Endothelial cell (in vitro differentiated cells): Measurements from ENCODE around the gene NOS3. TPM values are rescaled to one million over a fixed set of nuclear protein-coding genes. Genes with fewer than 3 reads are reported as not detected.
"Not testable (repeated sequence)": the region's sequence is repeated elsewhere in the genome, so short reads cannot be mapped to it uniquely, and the experiment has no call there.

Source experiments
- DNase-seq: peaks from one replicate; pipeline ENCODE4 v3.0.0; 2021; ENCODE audit warnings: low spot score
- H3K27ac Mint-ChIP-seq: one replicate; pipeline ENCODE4 v1.8.0; 2021; ENCODE audit warnings: mixed read lengths, inconsistent platforms; ENCODE audit not compliant: unreplicated experiment
- H3K27me3 Mint-ChIP-seq: one replicate; pipeline ENCODE4 v1.8.0; 2021; ENCODE audit warnings: mild to moderate bottlenecking, moderate library complexity, mixed read lengths, inconsistent platforms; ENCODE audit not compliant: unreplicated experiment
- H3K36me3 Mint-ChIP-seq: one replicate; pipeline ENCODE4 v1.8.0; 2021; ENCODE audit warnings: mild to moderate bottlenecking, low read depth, mixed read lengths, inconsistent platforms; ENCODE audit not compliant: unreplicated experiment
- H3K4me1 Mint-ChIP-seq: one replicate; pipeline ENCODE4 v1.8.0; 2021; ENCODE audit warnings: mild to moderate bottlenecking, mixed read lengths, inconsistent platforms; ENCODE audit not compliant: unreplicated experiment
- H3K4me3 Mint-ChIP-seq: one replicate; pipeline ENCODE4 v1.8.0; 2021; ENCODE audit warnings: mild to moderate bottlenecking, mixed read lengths, inconsistent platforms; ENCODE audit not compliant: unreplicated experiment
- H3K9me3 Mint-ChIP-seq: one replicate; pipeline ENCODE4 v1.8.0; 2021; ENCODE audit warnings: mixed read lengths, inconsistent platforms; ENCODE audit not compliant: unreplicated experiment
- total RNA-seq: library from RNA; stranded (reverse); fragmentation: NEBNext Ultra II Directional; extraction: Animal tissue kit (Norgen Biotek cat#: 25700); gene quantifications from one replicate; pipeline ENCODE4 v1.2.1, GENCODE V29; 2021; ENCODE audit not compliant: unreplicated experiment
- TF ChIP-seq, protein P1 (sequence below): fragments of 200-600 bp; sonication (generic); IDR thresholded peaks from one replicate; pipeline ENCODE4 v1.5.0; 2021; ENCODE audit warnings: antibody characterized with exemption; ENCODE audit not compliant: unreplicated experiment

NOS3 gene
- total RNA-seq, 1 donor from 2014 or later = 102 TPM

DNA sequence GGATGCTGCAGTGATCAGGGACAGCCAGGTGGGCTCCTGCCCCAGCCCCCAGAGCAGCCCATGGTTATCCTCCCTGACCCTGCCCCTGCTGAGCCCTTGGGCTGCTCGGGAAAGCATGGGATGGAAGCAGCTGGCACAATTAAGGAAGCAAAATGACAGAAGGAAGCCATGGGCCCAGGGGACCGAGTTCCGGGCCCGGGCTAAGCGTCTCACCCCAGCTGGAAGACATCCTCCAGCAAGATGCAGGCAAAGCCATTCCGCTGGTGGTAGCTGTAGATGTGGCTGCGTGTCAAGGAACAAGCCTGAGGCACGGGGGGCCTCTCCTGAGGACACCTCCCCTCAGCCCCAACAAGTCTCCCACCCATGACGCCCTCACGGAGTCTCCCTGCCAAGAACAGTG lies 32.4 kb downstream of the NOS3 start:
- Mint-ChIP-seq H3K9me3 (no peaks in the 10 kb centered on the region), H3K27me3 (peaks cover 28% of the 10 kb centered on the region), H3K4me1 (peaks cover 16% of the 10 kb centered on the region), H3K27ac (no peak overlapping the region), H3K4me3 (no peak overlapping the region), H3K36me3 (peaks cover 4% of the 10 kb centered on the region)
- TF ChIP-seq, protein P1, sequence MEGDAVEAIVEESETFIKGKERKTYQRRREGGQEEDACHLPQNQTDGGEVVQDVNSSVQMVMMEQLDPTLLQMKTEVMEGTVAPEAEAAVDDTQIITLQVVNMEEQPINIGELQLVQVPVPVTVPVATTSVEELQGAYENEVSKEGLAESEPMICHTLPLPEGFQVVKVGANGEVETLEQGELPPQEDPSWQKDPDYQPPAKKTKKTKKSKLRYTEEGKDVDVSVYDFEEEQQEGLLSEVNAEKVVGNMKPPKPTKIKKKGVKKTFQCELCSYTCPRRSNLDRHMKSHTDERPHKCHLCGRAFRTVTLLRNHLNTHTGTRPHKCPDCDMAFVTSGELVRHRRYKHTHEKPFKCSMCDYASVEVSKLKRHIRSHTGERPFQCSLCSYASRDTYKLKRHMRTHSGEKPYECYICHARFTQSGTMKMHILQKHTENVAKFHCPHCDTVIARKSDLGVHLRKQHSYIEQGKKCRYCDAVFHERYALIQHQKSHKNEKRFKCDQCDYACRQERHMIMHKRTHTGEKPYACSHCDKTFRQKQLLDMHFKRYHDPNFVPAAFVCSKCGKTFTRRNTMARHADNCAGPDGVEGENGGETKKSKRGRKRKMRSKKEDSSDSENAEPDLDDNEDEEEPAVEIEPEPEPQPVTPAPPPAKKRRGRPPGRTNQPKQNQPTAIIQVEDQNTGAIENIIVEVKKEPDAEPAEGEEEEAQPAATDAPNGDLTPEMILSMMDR = no peak
- no peak for DNase-seq

DNA sequence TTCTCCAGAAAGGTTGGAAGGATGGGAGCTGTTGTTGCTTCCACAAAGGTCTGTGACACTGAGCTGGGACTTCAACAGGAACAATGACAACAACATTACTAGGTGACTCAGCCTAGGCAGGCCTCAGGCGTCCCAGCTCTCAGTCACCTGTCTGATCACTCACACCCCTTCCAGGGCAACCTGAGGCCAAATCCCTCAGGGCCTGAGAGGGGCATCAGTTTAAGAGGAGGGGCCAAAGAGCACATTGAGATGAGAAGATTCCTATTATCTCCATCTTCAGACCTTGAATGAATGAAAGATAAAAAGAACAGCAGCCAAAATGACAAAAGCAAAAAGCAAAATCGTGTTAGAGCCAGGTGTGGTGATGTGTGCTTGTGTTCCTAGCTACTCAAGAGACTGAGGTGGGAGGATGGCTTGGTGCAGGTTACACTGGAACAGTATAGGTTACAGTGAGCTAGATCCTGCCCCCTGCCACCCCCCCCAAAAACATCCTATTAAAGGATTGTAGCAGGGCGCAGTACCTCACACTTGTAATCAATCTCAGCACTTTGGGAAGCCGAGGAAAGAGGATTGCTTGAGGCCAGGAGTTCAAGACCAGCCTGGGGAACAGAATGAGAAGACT lies 33.7 kb downstream of the NOS3 start, which contains the start of gene ATG9B:
Gene ATG9B, minus strand, starts transcription at position 60 of the 622 bp plus-strand sequence. CDS start 71 bp downstream, outside the sequence.
- Mint-ChIP-seq H3K9me3 (no peaks in the 10 kb centered on the region), H3K27me3 (peaks cover 23% of the 10 kb centered on the region), H3K27ac (no peak within 1 kb of the TSS), H3K4me1 (peaks cover 17% of the 10 kb centered on the region), H3K36me3 (peaks cover 4% of the 10 kb centered on the region), H3K4me3 (no peak within 1 kb of the TSS)
- TF ChIP-seq, protein P1 = no peak
- no peak for DNase-seq

DNA sequence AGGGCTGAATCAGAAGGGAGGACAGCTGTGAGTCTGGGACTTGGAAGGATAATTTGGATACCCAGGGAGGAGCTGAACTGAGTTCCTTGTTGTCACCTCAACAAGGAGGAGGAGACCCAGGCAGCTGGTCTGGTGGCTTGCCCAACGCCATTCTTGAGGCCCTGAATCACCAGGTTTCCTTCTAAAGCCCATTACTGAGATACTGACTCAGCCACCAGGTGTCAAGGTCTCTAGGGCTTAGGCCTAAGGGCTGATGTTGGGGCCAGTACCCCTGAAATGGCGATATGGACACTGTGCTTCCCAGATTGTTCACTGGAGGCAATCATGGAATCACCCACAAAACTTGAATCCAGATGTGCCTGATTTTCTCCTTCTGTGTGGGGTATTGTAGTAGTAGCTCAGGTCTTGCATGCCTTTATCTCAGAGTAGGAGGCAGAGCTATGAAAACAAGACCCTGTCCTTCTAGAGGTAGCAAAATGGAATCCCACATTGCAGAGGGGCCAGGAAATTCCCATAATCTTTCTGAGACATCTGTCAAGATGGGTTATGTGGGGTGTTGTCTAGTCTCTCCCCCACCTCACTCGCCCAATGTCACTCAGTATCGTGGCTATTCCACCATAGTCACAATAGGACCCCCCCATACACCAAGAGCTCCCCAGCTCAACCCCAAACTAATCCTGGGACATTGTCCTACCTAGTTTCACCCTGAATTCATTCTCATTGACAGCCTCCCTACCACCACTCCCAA lies 35.3 kb downstream of the NOS3 start:
- Mint-ChIP-seq H3K4me1 (peaks cover 6% of the 10 kb centered on the region), H3K4me3 (no peak overlapping the region), H3K36me3 (no peaks in the 10 kb centered on the region), H3K9me3 (no peaks in the 10 kb centered on the region), H3K27me3 (peaks cover 14% of the 10 kb centered on the region), H3K27ac (no peak overlapping the region)
- TF ChIP-seq, protein P1 = no peak
- no peak for DNase-seq

DNA sequence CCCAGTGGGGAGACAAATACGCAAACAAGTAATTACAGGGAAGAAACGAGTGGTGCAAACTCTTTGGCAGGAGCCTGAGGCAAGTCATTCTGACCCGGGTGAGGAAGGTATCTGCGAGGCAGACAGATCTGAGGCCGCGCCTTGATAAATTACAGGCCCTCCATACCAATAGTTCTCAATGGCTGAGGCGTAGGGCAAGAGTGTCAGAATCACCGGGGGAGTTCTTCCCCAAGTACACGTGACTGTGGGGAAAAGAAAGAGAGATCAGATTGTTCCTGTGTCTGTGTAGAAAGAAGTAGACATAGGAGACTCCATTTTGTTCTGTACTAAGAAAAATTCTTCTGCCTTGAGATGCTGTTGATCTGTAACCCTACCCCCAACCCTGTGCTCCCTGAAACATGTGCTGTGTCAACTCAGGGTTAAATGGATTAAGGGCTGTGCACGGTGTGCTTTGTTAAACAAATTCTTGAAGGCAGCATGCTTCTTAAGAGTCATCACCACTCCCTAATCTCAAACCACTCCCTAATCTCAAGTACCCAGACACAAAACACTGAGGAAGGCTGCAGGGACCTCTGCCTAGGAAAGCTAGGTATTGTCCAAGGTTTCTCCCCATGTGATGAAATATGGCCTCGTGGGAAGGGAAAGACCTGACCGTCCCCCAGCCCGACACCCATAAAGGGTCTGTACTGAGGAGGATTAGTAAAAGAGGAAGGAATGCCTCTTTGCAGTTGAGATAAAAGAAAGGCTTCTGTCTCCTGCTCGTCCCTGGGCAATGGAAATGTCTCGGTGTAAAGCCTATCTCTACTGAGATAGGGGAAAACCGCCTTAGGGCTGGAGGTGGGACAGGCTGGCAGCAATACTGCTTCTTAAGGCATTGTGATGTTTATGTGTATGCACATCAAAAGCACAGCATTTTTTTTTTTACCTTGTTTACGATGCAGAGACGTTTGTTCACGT lies 36.2 kb downstream of the NOS3 start:
- Mint-ChIP-seq H3K27ac (peak overlapping the region; percentile 96), H3K27me3 (peaks cover 19% of the 10 kb centered on the region), H3K4me3 (peak overlapping the region; percentile 4)
- H3K9me3 Mint-ChIP-seq, H3K36me3 Mint-ChIP-seq, H3K4me1 Mint-ChIP-seq, DNase-seq: not testable (repeated sequence)

DNA sequence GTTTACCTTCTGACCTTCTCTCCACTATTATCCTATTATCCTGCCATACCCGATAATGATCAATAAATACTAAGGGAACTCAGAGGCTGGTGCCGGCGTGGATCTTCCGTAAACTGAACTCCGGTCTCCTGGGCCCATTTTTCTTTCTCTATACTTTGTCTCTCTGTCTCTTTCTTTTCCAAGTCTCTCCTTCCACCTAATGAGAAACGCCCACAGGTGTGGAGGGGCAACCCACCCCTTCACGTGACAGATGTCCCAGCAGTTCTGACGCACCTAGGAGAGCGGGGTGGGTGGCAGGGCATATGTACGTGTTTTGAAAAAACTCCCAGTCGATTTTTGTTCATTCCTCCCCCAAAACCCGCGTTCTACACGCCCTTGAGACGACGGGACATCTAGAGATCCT lies 36.9 kb downstream of the NOS3 start:
- not testable (repeated sequence) for DNase-seq, H3K4me1 Mint-ChIP-seq, H3K9me3 Mint-ChIP-seq, H3K36me3 Mint-ChIP-seq
- Mint-ChIP-seq H3K27ac (peak overlapping the region; percentile 96), H3K27me3 (peaks cover 19% of the 10 kb centered on the region), H3K4me3 (peak overlapping the region; percentile 91)
